ENCODE data around the gene MYH8. TPM values are rescaled to one million over a fixed set of nuclear protein-coding genes. Genes with fewer than 3 reads are reported as not detected.

Gene MYH8
- total RNA-seq, 2 experiments from 2014 or later, result not detected

- intact Hi-C loops (cut with DNase I, micrococcal nuclease), result no loop called here
- no peak overlapping the region for H3K27ac Mint-ChIP-seq
- no peak for DNase-seq
- H3K36me3 ChIP-seq (ENCODE audit: insufficient read depth, low read length), result no peaks in the 10 kb centered on the region
- H3K9me3 ChIP-seq (ENCODE audit: control insufficient read depth in 1 of 2, insufficient read depth in 1 of 2, low read length in 2 of 2), result no peaks in the 10 kb centered on the region
- peaks cover 4% of the 10 kb centered on the region for H3K27me3 Mint-ChIP-seq
- H3K27me3 ChIP-seq (ENCODE audit: control insufficient read depth in 1 of 2, insufficient read depth in 2 of 2, low read length in 2 of 2), result no peaks in the 10 kb centered on the region
- no peak overlapping the region for H3K4me3 Mint-ChIP-seq
- ChIA-PET CTCF (no interaction called here), POLR2A (no interaction called here)
- no peaks in the 10 kb centered on the region for H3K4me1 Mint-ChIP-seq (ENCODE audit: low read depth)
- TF ChIP-seq CTCF (IDR thresholded peaks at IDR 0.05), result no peak
- H3K36me3 Mint-ChIP-seq (ENCODE audit: low read depth), result no peaks in the 10 kb centered on the region
- H3K4me1 ChIP-seq (ENCODE audit: insufficient read depth, low read length), result no peaks in the 10 kb centered on the region
- ATAC-seq (ENCODE audit: poor library complexity), result no peak
- peaks cover 2% of the 10 kb centered on the region for H3K9me3 Mint-ChIP-seq
- no peak overlapping the region for H3K27ac ChIP-seq (ENCODE audit: low read depth in 1 of 2, low read length in 2 of 2)
- no peak overlapping the region for H3K4me3 ChIP-seq (ENCODE audit: low read length)
Measured at GRCh38 chr17:10420811-10421210, 939 bp downstream of the MYH8 start.

- H3K27ac Mint-ChIP-seq, result no peak overlapping the region
- H3K27me3 Mint-ChIP-seq, result no peaks in the 10 kb centered on the region
- no peak overlapping the region for H3K27ac ChIP-seq (ENCODE audit: low read depth in 1 of 2, low read length in 2 of 2)
- H3K9me3 Mint-ChIP-seq, result no peaks in the 10 kb centered on the region
- DNase-seq (no peak), ATAC-seq (ENCODE audit: poor library complexity) (no peak)
- H3K4me3 ChIP-seq (ENCODE audit: low read length), result no peak overlapping the region
- H3K4me1 ChIP-seq (ENCODE audit: insufficient read depth, low read length), result no peaks in the 10 kb centered on the region
- intact Hi-C loops (cut with DNase I, micrococcal nuclease), result no loop called here
- H3K4me1 Mint-ChIP-seq (ENCODE audit: low read depth), result no peaks in the 10 kb centered on the region
- H3K36me3 Mint-ChIP-seq (ENCODE audit: low read depth), result no peaks in the 10 kb centered on the region
- H3K9me3 ChIP-seq (ENCODE audit: control insufficient read depth in 1 of 2, insufficient read depth in 1 of 2, low read length in 2 of 2), result no peaks in the 10 kb centered on the region
- no peaks in the 10 kb centered on the region for H3K27me3 ChIP-seq (ENCODE audit: control insufficient read depth in 1 of 2, insufficient read depth in 2 of 2, low read length in 2 of 2)
- POLR2A ChIA-PET, result no interaction called here
- TF ChIP-seq CTCF (IDR thresholded peaks at IDR 0.05), result no peak
- no peak overlapping the region for H3K4me3 Mint-ChIP-seq
- CTCF ChIA-PET, result no interaction called here
- H3K36me3 ChIP-seq (ENCODE audit: insufficient read depth, low read length), result no peaks in the 10 kb centered on the region
Measured at GRCh38 chr17:10417431-10417830, 4.3 kb downstream of the MYH8 start.

GRCh38 chr17:10415161-10415560 is 6.6 kb downstream of the MYH8 start:
- no peak overlapping the region for H3K4me3 Mint-ChIP-seq
- Histone ChIP-seq H3K9me3 (ENCODE audit: control insufficient read depth in 1 of 2, insufficient read depth in 1 of 2, low read length in 2 of 2) (no peaks in the 10 kb centered on the region), H3K4me1 (ENCODE audit: insufficient read depth, low read length) (no peaks in the 10 kb centered on the region), H3K27me3 (ENCODE audit: control insufficient read depth in 1 of 2, insufficient read depth in 2 of 2, low read length in 2 of 2) (no peaks in the 10 kb centered on the region), H3K36me3 (ENCODE audit: insufficient read depth, low read length) (no peaks in the 10 kb centered on the region), H3K4me3 (ENCODE audit: low read length) (no peak overlapping the region), H3K27ac (ENCODE audit: low read depth in 1 of 2, low read length in 2 of 2) (no peak overlapping the region)
- H3K4me1 Mint-ChIP-seq (ENCODE audit: low read depth), result no peaks in the 10 kb centered on the region
- H3K36me3 Mint-ChIP-seq (ENCODE audit: low read depth), result no peaks in the 10 kb centered on the region
- intact Hi-C loops (cut with DNase I, micrococcal nuclease), result no loop called here
- CTCF ChIA-PET, result no interaction called here
- TF ChIP-seq CTCF (IDR thresholded peaks at IDR 0.05), result no peak
- DNase-seq (no peak), ATAC-seq (ENCODE audit: poor library complexity) (no peak)
- H3K27me3 Mint-ChIP-seq, result no peaks in the 10 kb centered on the region
- POLR2A ChIA-PET, result no interaction called here
- no peak overlapping the region for H3K27ac Mint-ChIP-seq
- no peaks in the 10 kb centered on the region for H3K9me3 Mint-ChIP-seq
